ENCODE data around the gene MTRR.

Gene MTRR

GRCh38 chr5:7857926-7858632 is 10.9 kb upstream of the MTRR start:
- DNase-seq: no peak

GRCh38 chr5:7866196-7866595 is 2.8 kb upstream of the MTRR start:
- no peak for DNase-seq

DNA sequence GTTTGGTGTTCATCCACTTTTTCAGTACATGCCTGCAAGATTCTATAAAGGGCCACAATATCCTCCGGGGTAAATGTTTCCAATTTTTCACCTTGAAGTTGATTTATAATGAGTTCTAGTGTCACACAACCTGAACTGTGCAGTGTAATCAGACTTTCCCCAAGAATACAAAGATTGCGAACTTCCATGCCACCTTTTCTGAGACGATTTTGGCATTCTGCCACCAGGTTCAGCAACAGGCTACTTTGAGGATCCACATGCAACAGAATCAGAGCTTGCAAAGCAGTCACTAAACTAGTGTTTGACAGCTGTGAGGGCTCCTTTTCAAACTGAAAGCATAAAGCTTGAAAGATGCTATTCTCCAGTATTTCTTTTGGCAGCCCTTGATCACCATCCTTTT is 1.7 kb upstream of the MTRR start:
- no peak for DNase-seq

- no peak for DNase-seq
Measured at GRCh38 chr5:7868427-7868772, 548 bp upstream of the MTRR start.

- no peak for DNase-seq
Measured at GRCh38 chr5:7869474-7870136, 657 bp downstream of the MTRR start.

- no peak for DNase-seq
Measured at GRCh38 chr5:7871653-7872052, 2.7 kb downstream of the MTRR start.

DNA sequence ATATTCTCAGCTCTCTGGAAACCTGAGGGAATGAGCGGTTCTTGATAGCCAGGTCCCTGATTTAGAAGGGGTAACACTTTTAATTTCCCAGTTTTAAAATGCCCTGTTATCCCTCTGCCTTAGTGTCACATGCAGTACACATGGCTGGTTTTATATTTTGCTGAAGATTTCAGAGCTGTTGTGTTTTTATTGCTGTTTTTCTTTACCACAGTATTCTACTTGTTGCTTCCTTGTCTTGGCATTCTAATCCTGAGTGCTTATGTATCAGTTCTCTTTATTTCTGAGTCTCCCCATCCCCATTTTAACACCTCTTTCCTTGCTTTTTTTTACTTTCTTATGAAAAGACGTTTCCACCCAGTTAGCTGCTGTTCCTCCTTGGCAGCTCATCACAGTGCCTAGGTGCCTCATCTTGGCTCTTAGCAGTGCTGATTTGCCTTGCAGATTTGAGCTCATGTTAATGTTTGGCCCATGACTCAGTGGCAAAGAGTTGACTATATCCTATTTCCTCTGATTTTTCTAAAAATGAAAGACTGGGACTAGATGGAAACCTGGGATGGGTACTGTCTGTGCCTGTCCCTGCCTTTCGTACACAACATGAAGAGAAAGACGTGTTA is 3.7 kb downstream of the MTRR start:
- no peak for DNase-seq

- DNase-seq: no peak
Measured at GRCh38 chr5:7873216-7873615, 4.3 kb downstream of the MTRR start.

DNA sequence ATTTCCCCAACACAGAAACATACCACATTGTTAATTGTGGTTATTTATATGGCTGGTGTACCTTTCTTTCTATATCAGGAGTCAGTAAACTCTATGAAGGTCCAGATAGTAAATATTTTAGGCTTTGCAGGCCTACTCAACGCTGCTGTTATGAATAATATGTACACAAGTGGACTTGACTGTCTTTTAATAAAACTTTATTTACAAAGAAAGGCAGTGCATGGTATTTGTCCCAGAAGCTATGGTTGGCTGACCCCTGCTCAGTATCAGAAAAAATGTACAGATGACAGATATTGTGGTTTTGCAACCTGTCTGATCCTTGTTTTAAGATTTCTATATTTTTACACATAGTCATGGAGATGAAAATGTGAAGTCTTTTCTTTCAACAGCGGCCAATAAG is 5.7 kb downstream of the MTRR start:
- DNase-seq: no peak

GRCh38 chr5:7875151-7875550 is 6.2 kb downstream of the MTRR start:
- no peak for DNase-seq

DNA sequence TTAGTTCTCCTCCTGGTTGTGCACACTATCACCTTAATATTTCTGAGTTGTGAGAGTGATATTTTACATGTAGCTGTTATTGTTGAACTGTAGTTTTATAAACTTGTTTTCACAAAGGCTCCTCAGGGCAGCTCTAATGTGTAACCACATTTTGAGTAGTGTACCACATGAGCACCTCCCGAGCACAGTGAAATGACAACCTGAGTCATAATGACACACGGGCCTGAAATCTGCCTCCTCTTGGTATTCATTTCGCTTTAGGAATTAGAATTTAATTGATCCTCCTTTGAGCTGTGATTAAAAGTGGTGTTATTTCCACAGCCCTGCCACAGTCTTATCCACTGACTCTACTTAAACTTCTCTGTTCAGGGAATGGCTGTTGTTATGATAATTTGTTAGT is 7.9 kb downstream of the MTRR start:
- no peak for DNase-seq

DNA sequence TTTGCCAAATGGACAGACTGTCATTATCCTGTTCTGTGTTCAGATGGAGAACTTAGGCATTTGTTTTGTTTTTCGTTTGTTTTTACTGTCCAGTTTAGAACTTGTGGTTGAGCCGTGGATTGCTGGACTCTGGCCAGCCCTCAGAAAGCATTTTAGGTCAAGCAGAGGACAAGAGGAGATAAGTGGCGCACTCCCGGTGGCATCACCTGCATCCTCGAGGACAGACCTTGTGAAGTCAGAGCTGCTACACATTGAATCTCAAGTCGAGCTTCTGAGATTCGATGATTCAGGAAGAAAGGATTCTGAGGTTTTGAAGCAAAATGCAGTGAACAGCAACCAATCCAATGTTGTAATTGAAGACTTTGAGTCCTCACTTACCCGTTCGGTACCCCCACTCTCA is 8.9 kb downstream of the MTRR start:
- no peak for DNase-seq

DNA sequence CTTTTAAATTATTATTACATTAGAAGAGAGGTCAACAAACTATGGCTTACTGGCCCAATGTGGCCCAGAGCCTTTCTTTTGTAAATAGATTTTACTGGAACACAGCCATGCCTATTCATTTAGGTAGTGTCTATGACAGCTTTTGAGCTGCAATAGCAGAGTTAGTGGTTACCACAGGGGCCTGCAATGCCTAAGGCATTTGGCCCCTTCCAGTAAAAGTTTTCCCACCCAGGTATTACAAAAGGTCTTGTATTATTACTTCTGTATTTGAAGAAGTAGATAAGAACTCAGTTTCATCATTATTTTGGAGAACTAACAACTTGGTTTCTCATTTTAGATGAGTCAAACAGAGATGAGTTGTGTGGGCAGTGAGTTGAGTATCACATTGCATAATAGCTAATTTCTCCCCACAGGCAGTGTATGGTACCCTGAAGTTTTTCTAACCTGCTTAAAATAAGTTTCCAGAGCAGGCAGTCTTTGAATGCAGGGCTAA is 9.5 kb downstream of the MTRR start:
- DNase-seq: no peak

DNA sequence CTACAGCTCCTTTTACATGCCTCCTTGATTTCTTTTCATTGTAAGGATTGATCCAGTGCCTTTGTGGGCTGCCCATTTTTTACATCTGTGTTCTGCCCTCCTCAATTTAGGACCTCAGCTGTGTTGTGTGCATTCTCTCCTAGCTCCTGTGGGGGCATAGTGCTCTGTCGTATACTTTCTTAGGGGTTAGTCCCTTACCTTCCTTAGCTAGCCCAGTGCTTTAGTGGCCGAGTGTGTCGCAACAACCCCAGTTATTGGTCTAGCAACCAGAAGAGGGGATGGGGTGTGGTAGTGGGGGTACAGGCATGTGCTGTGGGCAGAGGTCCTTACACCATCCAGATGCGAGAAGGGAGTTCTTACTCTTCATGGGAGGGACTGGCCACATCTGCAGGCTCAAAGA is 12.1 kb downstream of the MTRR start:
- no peak for DNase-seq

GRCh38 chr5:7881816-7882215 is 12.9 kb downstream of the MTRR start:
- DNase-seq: no peak

DNA sequence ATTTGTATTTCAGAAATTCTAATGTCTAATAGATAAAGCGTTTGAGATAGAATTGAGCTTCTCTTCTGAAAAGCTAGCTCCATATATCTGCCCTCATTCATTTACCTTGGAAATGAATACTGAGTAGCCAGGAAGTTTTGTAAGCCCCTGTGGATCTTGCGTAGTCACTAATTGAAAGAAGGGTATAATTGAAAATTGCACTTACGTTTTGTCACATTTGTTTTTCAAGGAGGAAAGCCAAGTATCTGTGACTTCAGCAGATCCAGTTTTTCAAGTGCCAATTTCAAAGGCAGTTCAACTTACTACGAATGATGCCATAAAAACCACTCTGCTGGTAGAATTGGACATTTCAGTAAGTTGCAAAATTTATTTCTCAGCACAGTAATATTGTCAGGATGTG is 14.0 kb downstream of the MTRR start:
- DNase-seq: no peak

DNA sequence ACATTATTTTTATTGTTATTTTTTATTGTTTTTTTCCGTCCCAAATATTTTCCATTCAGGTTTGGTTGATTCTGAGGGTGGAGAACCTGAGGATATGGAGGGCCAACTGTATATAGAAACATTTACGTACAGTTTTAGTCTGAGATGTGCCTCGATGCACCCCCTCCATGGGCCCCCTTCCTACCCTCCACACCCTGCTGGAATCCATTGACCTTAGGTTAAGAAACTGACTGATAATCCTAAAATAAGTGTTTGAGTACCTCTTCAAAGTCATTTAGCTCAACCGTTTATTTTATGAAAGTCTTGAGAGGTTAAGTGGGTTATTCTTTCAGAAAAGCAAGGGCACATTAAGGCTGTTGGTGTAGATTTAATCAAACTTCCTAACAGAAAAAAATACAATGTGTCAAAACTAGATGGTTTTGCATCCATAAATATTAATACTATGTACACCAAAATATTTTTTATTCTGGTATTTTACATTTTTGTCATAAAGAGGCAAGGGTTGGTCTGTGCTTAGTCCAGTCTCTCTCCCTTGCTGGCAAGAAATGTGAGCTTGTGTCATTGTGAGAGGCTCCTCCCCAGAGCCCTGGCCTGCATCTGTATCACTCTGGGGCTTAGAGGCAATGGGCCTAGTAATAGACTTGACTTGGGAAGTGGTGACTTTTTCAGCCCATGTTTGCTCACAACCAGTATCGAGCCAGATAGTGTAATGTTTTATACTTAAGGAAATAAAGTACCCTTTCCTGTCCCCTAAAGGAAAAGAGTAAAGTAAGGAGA is 15.7 kb downstream of the MTRR start:
- DNase-seq: no peak

DNA sequence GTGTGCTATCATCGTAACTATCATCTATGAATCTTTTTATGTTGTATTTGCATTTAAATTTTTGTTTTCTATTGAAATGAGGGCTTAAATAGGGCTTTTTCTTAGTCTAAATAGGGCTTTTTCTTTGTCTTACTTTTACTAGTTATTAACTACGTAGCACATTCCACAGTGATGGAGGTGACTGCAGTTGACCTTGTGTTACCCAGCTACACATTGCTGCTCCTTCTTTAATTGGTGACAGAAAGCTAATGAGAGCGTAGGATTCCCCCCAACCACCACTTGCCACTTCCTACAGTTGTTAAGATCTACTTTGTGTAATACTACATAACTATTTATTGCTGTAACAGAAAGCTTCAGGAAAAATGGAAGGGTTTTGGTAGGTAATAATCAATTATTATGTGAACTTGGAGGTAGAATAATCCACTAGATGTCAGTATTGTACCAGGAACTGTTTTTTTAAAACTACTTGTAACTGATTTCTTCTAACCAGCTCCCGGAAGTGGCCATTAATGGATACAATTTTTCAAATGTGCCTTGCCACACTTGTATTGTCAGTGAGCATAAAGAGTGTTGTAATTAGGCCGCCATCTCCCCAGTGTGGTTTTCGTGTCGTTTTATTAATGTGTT is 18.0 kb downstream of the MTRR start:
- no peak for DNase-seq

- DNase-seq: no peak
Measured at GRCh38 chr5:7888901-7889300, 20.0 kb downstream of the MTRR start.

DNA sequence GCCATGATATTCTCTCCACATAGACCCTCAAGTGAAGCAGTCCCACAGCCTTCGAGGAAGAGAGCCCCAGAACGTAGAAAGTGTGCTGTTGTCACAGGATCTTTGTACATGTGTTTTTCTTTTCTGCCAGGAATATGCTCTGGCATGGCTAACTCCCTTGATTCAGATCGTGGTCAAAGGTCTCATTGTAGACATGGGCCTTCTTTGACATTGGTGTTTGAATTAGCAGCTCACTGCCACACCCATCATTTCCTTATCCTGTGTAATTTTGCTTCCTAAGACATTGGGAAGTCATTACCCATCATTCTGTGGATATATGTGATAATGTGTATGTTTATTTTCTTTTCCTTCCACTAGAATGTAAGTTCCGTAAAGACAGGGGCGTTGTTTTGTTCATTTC is 25.5 kb downstream of the MTRR start:
- no peak for DNase-seq

DNA sequence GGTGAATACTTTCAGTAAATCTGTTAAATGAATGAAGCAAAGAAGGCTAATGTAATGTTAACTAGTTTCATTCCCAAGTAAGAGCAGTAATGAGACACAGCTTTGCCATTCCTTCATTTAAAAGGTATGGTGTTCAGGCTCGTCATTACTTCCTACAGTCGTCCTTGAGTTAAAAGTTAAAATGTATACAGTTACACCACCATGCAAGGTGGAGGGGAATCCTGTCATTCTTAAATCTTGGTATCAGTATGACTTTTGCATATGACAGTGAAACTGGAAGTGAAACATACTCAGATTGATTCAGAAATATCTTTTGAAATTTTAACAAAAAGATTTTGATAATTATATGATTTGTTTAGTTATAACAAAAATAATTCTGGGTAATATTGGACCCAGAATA is 25.9 kb downstream of the MTRR start:
- no peak for DNase-seq

DNA sequence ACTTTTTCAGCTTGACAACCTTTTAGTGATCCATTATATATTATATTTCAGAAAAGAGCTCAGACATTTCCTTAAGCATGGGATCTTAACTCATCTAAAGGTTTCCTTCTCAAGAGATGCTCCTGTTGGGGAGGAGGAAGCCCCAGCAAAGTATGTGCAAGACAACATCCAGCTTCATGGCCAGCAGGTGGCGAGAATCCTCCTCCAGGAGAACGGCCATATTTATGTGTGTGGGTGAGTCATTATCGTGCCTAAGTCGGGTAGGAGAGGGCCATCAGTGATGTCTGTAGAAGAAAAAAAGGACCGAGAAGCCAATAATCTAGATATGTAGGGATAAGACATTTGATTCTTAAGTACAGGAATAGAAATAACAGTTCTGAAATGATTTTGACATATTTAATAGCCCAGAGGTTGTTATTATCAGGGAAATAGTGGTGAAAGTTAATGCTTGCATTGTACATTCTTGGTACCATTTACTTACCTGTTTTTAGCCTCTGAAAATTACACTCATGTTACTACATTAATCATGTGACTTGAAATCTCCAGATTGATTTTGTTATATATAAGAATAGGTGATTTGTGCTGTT is 28.2 kb downstream of the MTRR start:
- no peak for DNase-seq

DNA sequence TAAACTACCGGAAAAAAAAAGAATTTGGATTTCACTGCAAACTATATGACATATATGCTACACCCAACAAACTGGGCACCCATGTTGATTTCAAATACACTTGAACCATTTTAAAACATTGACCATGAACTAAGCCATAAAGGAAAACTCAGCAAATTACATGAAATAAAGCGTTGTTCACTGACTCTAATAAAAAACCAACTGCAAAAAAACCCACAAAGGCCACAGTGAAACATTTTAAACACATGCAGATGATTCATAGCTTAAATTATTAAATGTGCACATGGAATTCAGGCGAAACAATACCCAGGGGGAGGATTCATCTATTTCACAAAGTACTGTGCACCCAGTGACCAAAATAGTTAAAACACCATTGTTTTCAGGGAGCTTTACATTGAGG is 33.3 kb downstream of the MTRR start:
- DNase-seq: no peak
